Measurements from ENCODE around the gene SKAP1.
"Not testable (repeated sequence)": the region's sequence is repeated elsewhere in the genome, so short reads cannot be mapped to it uniquely, and the experiment has no call there.

The SKAP1 gene

GRCh38 chr17:48192321-48192731 lies 237.7 kb downstream of the SKAP1 start:
- H3K4me3 ChIP-seq (ENCODE audit: low read depth, low read length), result no peak overlapping the region
- H3K4me1 ChIP-seq, result no peaks in the 10 kb centered on the region
- H3K9me3 ChIP-seq, result no peaks in the 10 kb centered on the region
- no peak for TF ChIP-seq CTCF (IDR thresholded peaks at IDR 0.05; ENCODE audit: low read depth, low read length)
- DNase-seq, result no peak
- H3K36me3 ChIP-seq, result no peaks in the 10 kb centered on the region
- peaks cover 91% of the 10 kb centered on the region for H3K27me3 ChIP-seq

GRCh38 chr17:48191362-48191761 lies 238.7 kb downstream of the SKAP1 start:
- Histone ChIP-seq H3K27me3 (peaks cover 90% of the 10 kb centered on the region), H3K36me3 (no peaks in the 10 kb centered on the region), H3K4me1 (no peaks in the 10 kb centered on the region), H3K9me3 (no peaks in the 10 kb centered on the region), H3K4me3 (ENCODE audit: low read depth, low read length) (no peak overlapping the region)
- TF ChIP-seq CTCF (IDR thresholded peaks at IDR 0.05; ENCODE audit: low read depth, low read length), result no peak
- no peak for DNase-seq

GRCh38 chr17:48190871-48191270 lies 239.1 kb downstream of the SKAP1 start:
- H3K36me3 ChIP-seq, result no peaks in the 10 kb centered on the region
- no peaks in the 10 kb centered on the region for H3K4me1 ChIP-seq
- no peaks in the 10 kb centered on the region for H3K9me3 ChIP-seq
- no peak for DNase-seq
- no peak overlapping the region for H3K4me3 ChIP-seq (ENCODE audit: low read depth, low read length)
- no peak for TF ChIP-seq CTCF (IDR thresholded peaks at IDR 0.05; ENCODE audit: low read depth, low read length)
- peaks cover 88% of the 10 kb centered on the region for H3K27me3 ChIP-seq

GRCh38 chr17:48187872-48188608 lies 242.0 kb downstream of the SKAP1 start:
- Histone ChIP-seq H3K27me3 (peaks cover 87% of the 10 kb centered on the region), H3K9me3 (no peaks in the 10 kb centered on the region), H3K4me3 (ENCODE audit: low read depth, low read length) (no peak overlapping the region), H3K36me3 (no peaks in the 10 kb centered on the region), H3K4me1 (no peaks in the 10 kb centered on the region)
- DNase-seq, result no peak
- no peak for TF ChIP-seq CTCF (IDR thresholded peaks at IDR 0.05; ENCODE audit: low read depth, low read length)

GRCh38 chr17:48186317-48186716 lies 243.7 kb downstream of the SKAP1 start:
- not testable (repeated sequence) for H3K9me3 ChIP-seq

GRCh38 chr17:48184721-48185120 lies 245.3 kb downstream of the SKAP1 start:
- no peak for DNase-seq
- Histone ChIP-seq H3K4me1 (no peaks in the 10 kb centered on the region), H3K27me3 (peaks cover 92% of the 10 kb centered on the region)

More at GRCh38 chr17:48186317-48186716, 243.7 kb downstream of the SKAP1 start:
- H3K4me1 ChIP-seq; H3K4me3 ChIP-seq (ENCODE audit: low read depth, low read length); H3K36me3 ChIP-seq; DNase-seq: not testable (repeated sequence)
- peaks cover 88% of the 10 kb centered on the region for H3K27me3 ChIP-seq

More at GRCh38 chr17:48184721-48185120, 245.3 kb downstream of the SKAP1 start:
- no peak for TF ChIP-seq CTCF (IDR thresholded peaks at IDR 0.05; ENCODE audit: low read depth, low read length)
- Histone ChIP-seq H3K9me3 (no peaks in the 10 kb centered on the region), H3K4me3 (ENCODE audit: low read depth, low read length) (no peak overlapping the region), H3K36me3 (no peaks in the 10 kb centered on the region)

Data from BE2C (cell line).